ENCODE measurements around the gene ETAA1. TPM values are rescaled to one million over a fixed set of nuclear protein-coding genes. Genes with fewer than 3 reads are reported as not detected.

The ETAA1 gene
- total and polyA plus RNA-seq, 2 of the 8 experiments (the other 6 are each of a cell fraction or from before 2014, with no cell fraction given) = 5.9 to 27.1 TPM

DNA sequence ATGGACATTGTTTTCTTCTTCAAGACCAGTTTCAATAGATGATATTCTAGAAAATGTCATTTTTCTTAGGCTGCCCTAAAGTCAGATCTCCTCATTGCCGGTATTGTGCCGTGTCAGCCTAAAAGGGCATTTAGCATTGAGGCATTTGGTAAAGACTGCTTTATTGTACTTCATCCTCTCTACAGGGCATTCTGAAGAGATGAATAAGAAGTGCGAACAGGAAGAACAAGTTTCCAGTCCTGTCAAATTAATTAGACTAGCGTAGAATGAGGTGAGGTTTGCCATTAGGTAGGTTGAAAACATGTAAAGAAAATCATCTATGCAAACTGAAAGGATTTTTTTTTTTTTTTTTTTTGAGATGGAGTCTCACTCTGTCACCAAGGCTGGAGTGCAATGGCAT is 60.6 kb downstream of the ETAA1 start:
- H3K27ac ChIP-seq (ENCODE audit: low read depth, low read length) = no peak overlapping the region
- TF ChIP-seq MAX (IDR thresholded peaks at IDR 0.05) = no peak
- no peak for TF ChIP-seq BACH1 (IDR thresholded peaks at IDR 0.05; ENCODE audit: low read length)
- no peak for TF ChIP-seq BRCA1 (IDR thresholded peaks at IDR 0.05; ENCODE audit: low read depth, low read length)
- no peak for TF ChIP-seq PHF8 (conservative IDR thresholded peaks at IDR 0.05; ENCODE audit: low read depth, low read length)
- TF ChIP-seq CHD1 (IDR thresholded peaks at IDR 0.05; ENCODE audit: low read depth, low read length) = no peak
- no peak for TF ChIP-seq USF2 (IDR thresholded peaks at IDR 0.05; ENCODE audit: low read length)
- no peak for TF ChIP-seq CTCF (IDR thresholded peaks at IDR 0.05; ENCODE audit: control extremely low read depth in 1 of 3, insufficient read depth in 1 of 3, low read depth in 1 of 3, low read length in 3 of 3)
- no peak for TF ChIP-seq TBP (IDR thresholded peaks at IDR 0.05; ENCODE audit: low read depth, low read length)
- no peak for TF ChIP-seq ATF2 (IDR thresholded peaks at IDR 0.05; ENCODE audit: low read length)

More for the DNA sequence above, 60.6 kb downstream of the ETAA1 start:
- Histone ChIP-seq H3K18ac (ENCODE audit: extremely low read depth, low read length) (no peak overlapping the region), H3K27me3 (replicated peaks in 1 of 4; ENCODE audit: control insufficient read depth in 3 of 4, extremely low read depth in 1 of 4, insufficient read depth in 3 of 4, low read length in 3 of 4) (no peaks in the 10 kb centered on the region), H3K23ac (ENCODE audit: insufficient read length) (no peak overlapping the region), H4K8ac (ENCODE audit: extremely low read depth, insufficient read depth, low read length) (no peak overlapping the region), H4K20me1 (replicated peaks in 1 of 2; ENCODE audit: control insufficient read depth in 1 of 2, insufficient read depth in 2 of 2, low read length in 2 of 2) (no peaks in the 10 kb centered on the region), H3K79me2 (ENCODE audit: control insufficient read depth in 1 of 2, insufficient read depth in 2 of 2, low read length in 2 of 2) (no peaks in the 10 kb centered on the region), H3K36me3 (ENCODE audit: control insufficient read depth in 2 of 4, insufficient read depth in 4 of 4, low read length in 3 of 4) (no peaks in the 10 kb centered on the region), H3K56ac (replicated peaks; ENCODE audit: insufficient read length, low read depth, low read length) (no peak overlapping the region), H4K91ac (replicated peaks; ENCODE audit: insufficient read length, low read length) (no peak overlapping the region), H4K5ac (ENCODE audit: insufficient read length, low read depth, low read length) (no peak overlapping the region), H3K4me2 (ENCODE audit: insufficient read depth in 1 of 2, low read depth in 2 of 2, low read length in 2 of 2) (no peak overlapping the region), H2BK12ac (ENCODE audit: low read depth, low read length) (no peak overlapping the region), H2BK20ac (ENCODE audit: low read length) (no peak overlapping the region), H3K23me2 (ENCODE audit: low read depth, low read length) (no peaks in the 10 kb centered on the region), H3K9me3 (ENCODE audit: insufficient read depth in 2 of 2, low read depth in 1 of 2, low read length in 1 of 2) (no peaks in the 10 kb centered on the region), H3K4me3 (ENCODE audit: extremely low read depth in 1 of 4, insufficient read depth in 2 of 4, low read depth in 3 of 4, low read length in 4 of 4) (no peak overlapping the region), H3K4ac (replicated peaks; ENCODE audit: insufficient read length, low read depth, low read length) (no peak overlapping the region), H3K9ac (replicated peaks in 1 of 4; ENCODE audit: extremely low read depth in 1 of 4, low read depth in 3 of 4, low read length in 3 of 4) (no peak overlapping the region), H2BK5ac (ENCODE audit: low read depth, low read length) (no peak overlapping the region), H2AFZ (ENCODE audit: low read length) (no peak overlapping the region), H2BK15ac (ENCODE audit: low read length) (no peak overlapping the region), H2AK5ac (ENCODE audit: low read depth, low read length) (no peak overlapping the region), H3K14ac (ENCODE audit: insufficient read length) (no peak overlapping the region), H2BK120ac (replicated peaks; ENCODE audit: low read depth, low read length) (no peak overlapping the region), H3K4me1 (replicated peaks in 1 of 4; ENCODE audit: control insufficient read depth in 3 of 4, insufficient read depth in 4 of 4, low read length in 3 of 4) (no peaks in the 10 kb centered on the region), H3K79me1 (ENCODE audit: low read depth, low read length) (no peaks in the 10 kb centered on the region)
- DNase-seq (ENCODE audit: low read depth in 1 of 2, low spot score in 2 of 2) (no peak), FAIRE-seq (no peak)
- 62% methylated on average over 4 of the region's 4 CpGs; no CpG with 5 or more reads in 1 of the 2 experiments for WGBS, 2 experiments (ENCODE audit: extremely low coverage in 1 of 2, insufficient coverage in 1 of 2, insufficient read length in 1 of 2, insufficient replicate concordance in 2 of 2, low coverage in 1 of 2, low lambda C conversion rate in 2 of 2, missing lambda C conversion rate in 1 of 2)
- ChIA-PET CTCF (ENCODE audit: partially characterized antibody) (interaction anchor here (0.8 to 1.1 kb wide), 2 partner anchors 12 to 25 kb away, joined by 3 read pairs; no protein-coding TSS in a partner anchor), POLR2A (ENCODE audit: partially characterized antibody) (no interaction called here)

Measured in H1 (cell line).